Fibroblast of the aortic adventitia (primary cell): ENCODE results near the gene MFGE8. TPM values are rescaled to one million over a fixed set of nuclear protein-coding genes. Genes with fewer than 3 reads are reported as not detected.

Experiments used
- DNase-seq: peaks from one replicate; pipeline ENCODE4 v3.0.0-alpha.2; 2010; ENCODE audit warnings: low read depth
- H3K4me3 ChIP-seq: 2 replicates; pipeline ENCODE4 v1.5.1; 2011; ENCODE audit warnings: low read depth, mild to moderate bottlenecking, control low read depth, low read length, moderate library complexity
- total RNA-seq: library from RNA; depleted of rRNA; stranded (reverse); fragments of >200 nt; gene quantifications from 2 replicates; pipeline ENCODE4 v1.2.3, GENCODE V29; 2012; ENCODE audit warnings: low replicate concordance
- TF ChIP-seq, protein P1 (sequence below): IDR thresholded peaks from 2 replicates; pipeline ENCODE4 v1.5.1; 2011; ENCODE audit warnings: mild to moderate bottlenecking, low read length, control low read depth, inconsistent platforms; ENCODE audit not compliant: insufficient read depth

MFGE8 gene
- total RNA-seq, 1 donor = 59.5 TPM

DNA sequence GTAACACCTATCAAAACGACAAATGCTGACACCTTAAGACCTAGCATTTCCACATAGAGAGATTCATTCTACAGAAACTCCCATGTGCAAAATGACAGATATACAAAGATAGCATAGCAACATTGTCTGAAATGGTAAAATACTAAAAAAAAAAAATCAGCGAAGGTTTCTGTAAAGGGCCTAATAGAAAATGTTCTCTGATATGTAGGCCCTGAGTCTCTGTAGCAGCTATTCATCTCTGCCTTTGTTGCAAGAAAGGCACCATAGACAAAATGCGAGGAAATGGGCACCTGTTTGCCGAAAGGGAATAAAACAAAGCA lies 631 bp upstream of the MFGE8 start:
- peak overlapping the region; percentile 77 for H3K4me3 ChIP-seq
- TF ChIP-seq, protein P1, sequence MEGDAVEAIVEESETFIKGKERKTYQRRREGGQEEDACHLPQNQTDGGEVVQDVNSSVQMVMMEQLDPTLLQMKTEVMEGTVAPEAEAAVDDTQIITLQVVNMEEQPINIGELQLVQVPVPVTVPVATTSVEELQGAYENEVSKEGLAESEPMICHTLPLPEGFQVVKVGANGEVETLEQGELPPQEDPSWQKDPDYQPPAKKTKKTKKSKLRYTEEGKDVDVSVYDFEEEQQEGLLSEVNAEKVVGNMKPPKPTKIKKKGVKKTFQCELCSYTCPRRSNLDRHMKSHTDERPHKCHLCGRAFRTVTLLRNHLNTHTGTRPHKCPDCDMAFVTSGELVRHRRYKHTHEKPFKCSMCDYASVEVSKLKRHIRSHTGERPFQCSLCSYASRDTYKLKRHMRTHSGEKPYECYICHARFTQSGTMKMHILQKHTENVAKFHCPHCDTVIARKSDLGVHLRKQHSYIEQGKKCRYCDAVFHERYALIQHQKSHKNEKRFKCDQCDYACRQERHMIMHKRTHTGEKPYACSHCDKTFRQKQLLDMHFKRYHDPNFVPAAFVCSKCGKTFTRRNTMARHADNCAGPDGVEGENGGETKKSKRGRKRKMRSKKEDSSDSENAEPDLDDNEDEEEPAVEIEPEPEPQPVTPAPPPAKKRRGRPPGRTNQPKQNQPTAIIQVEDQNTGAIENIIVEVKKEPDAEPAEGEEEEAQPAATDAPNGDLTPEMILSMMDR = no peak

DNA sequence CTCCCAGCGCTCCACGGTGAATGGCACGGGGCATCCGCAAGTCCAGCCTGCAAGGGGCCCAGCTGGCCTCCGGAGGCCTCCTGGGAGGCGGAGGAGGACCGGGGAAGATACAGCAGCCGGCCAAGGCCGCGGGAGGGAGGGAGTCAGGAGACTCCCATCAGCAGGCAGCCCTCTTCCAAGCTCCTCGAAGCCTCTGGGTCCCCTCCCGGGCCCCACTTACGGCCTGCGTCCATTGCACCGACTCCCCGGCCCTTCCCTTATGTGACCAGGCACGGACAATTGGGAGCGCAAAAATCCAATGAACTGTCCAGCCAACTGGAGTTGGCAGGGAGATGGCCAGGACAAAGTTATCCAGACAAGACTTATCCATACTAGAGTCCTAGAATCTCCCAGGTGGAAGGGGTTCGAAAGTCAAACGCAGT lies 668 bp downstream of the MFGE8 start:
- DNase-seq = no peak
- H3K4me3 ChIP-seq = peak overlapping the region; percentile 77

More for the DNA sequence above, 631 bp upstream of the MFGE8 start:
- DNase-seq = no peak

DNA sequence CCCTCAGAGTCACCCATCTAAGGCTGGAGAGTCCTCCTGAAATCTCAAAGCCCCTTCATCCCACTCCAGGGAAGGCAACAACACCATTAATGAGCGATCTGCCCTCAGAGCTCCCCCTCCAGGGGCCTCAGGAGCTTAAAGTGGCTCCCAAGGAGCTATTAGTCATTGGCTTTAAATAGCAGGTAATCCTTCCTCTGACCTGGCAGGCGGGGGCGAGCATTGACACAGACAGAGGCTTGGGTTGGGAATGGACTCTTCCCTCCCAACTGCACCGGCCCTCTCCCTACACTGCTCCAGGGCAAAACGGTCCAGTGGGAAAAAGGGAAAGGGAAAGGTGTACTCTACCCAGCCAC lies 1.4 kb downstream of the MFGE8 start:
- DNase-seq = no peak
- TF ChIP-seq, protein P1 = no peak

More for the DNA sequence above, 668 bp downstream of the MFGE8 start:
- TF ChIP-seq, protein P1 = no peak

DNA sequence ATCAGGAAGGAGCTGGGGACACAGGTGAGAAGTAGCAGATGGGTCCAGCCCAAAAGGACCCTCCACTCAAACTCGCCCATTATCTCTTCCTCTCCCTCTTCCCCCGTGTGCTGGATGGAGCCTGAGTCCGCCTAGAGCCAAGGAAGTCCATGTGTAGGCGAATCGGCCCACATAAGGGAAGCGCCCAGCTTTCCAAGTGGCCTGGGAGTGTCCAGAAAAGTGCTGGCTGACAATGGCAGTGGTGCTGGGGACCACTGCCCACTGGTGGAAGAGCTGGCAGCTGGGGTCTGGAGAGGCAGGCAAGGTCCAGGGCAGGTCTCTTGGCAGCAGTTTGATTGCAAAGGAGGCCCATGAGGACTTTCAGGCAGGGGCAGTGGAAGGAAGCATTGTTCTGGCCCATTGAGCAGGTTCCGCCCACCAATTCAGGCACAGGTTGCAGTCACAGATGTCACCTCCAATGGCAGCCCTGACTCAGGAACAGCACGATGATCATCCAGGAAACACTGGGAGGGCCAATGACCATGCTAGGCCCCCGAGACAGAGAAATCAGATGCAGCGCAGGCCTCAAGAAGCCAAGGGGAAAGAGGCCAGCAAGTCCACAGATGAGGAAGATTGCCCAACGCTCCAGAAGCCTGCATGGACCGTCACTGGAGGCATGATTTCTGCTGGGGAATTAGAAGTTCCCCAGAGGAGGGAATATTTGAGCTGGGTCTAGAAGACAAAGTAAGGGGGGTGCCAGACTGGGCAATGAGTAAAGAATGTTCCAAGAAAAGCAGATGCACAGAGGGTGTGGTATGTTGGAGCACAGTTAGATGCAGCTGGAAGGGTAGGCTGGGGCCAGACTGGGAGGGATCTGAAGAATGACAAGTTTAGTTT lies 3.0 kb downstream of the MFGE8 start:
- no peak overlapping the region for H3K4me3 ChIP-seq

More for the DNA sequence above, 1.4 kb downstream of the MFGE8 start:
- H3K4me3 ChIP-seq = peak overlapping the region; percentile 77

DNA sequence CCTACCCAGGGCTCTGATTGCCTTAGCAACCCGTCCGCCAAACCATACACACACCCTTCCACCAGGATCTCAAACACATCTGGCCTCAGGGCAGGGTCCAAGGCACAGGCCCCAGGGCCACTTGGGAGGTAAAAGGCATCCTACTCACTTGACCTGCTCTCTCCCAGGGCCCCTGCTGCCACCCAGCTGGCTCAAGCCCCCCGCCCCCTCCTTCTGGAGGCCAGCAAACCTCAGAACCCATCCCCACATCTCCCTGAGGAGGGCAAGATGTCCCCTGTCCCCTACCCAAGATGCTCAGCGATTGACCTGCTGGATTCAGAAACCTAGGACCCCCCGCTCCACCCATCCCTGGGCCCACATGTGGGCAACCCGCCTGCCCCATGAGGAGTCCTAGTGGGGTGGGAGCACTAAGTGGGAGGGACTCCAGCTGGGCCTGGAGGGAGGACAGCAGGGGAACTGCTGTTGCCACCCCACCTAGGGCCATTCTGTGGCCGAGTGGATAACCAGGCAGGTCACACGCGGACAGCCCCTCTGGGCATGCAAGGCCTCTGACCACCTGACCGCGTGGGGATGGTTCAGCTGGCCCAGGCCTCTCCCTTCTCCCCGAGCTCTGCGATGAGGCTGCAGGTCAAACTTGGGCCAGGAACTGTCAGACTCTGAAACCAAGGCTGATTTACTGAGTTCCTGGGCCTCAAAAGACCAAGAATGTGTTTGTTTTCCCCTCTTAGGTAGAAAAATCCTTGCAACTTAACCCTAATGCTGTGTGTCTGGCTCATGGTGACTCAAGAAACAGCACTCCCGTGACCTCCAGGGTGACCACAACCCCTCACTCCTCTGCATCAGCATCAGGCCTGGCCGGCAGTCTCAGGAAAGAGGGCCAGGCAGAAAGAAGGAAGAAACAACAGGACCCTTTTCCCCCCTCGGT lies 4.2 kb downstream of the MFGE8 start:
- DNase-seq = no peak
- H3K4me3 ChIP-seq = no peak overlapping the region
- TF ChIP-seq, protein P1 = no peak

More for the DNA sequence above, 3.0 kb downstream of the MFGE8 start:
- TF ChIP-seq, protein P1 = no peak
- peak; percentile 61 for DNase-seq

DNA sequence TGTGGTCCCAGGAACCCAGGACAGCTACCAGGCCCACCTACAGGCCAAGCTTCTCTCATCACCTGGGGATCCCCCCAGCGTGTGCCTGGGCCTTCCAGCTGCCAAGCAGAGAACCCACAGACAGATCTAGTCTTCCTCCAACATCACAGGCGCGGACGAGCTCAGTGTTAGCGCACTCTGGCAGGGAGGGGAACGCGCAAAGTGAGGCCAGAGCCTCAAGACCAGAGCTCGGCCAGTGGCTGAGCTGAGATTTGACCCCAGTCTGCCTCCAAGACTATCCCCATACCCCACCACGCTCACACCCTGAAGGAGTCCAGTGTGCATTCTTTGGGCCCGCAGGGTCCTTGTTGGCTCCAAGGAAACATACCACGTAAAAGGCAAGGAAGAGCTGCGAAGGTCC lies 5.1 kb downstream of the MFGE8 start:
- no peak for DNase-seq
- no peak overlapping the region for H3K4me3 ChIP-seq
- TF ChIP-seq, protein P1 = no peak
